ENCODE results near the gene ALOX12B. TPM values are rescaled to one million over a fixed set of nuclear protein-coding genes. Genes with fewer than 3 reads are reported as not detected.
"Not testable (repeated sequence)": the region's sequence is repeated elsewhere in the genome, so short reads cannot be mapped to it uniquely, and the experiment has no call there.

Gene ALOX12B
- total and polyA plus RNA-seq, 2 of the 13 experiments (the other 11 are each of a cell fraction or from before 2014, with no cell fraction given) = 0.13 TPM; not detected in 1

DNA sequence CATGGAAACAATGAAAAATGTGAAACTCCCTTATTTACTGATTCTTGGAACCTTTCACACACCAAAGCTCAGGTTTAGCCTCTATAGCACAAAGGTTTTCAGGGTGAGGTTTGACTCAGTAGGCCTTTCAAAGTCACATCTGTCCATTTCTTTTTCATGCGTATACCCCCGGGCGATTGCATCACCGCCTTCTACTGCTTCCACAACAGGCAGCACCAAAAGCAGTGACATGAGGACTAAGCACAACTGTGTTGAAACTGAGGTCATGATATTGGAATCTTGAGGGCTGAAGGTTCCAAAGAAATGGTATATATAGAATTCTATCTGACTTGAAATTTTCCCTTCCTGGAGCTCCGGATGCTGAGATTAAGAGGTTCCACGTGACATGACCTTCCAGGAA, 63.4 kb downstream of the ALOX12B start:
- POLR2A ChIA-PET; H3K4me3 ChIP-seq (replicated peaks in 1 of 3; ENCODE audit: insufficient read depth in 1 of 3, low read depth in 2 of 3, low read length in 3 of 3); H3K36me3 ChIP-seq (replicated peaks in 1 of 2; ENCODE audit: control insufficient read depth in 1 of 2, insufficient read depth in 2 of 2, low read length in 2 of 2); H3K4me2 ChIP-seq (ENCODE audit: low read depth, low read length); ATAC-seq; BruUV-seq (replicated peaks); intact Hi-C loops (cut with micrococcal nuclease; ENCODE audit: unreplicated experiment); CTCF ChIA-PET (ENCODE audit: low intra/inter-chr PET ratio, low total read pairs); DNase-seq (ENCODE audit: low spot score); H3K9me3 ChIP-seq (ENCODE audit: low read length); FAIRE-seq; H2AFZ ChIP-seq (ENCODE audit: low read length); in situ Hi-C loops (cut with HindIII; ENCODE audit: extremely low pct_ligation_motif_present, low pct_unique_long_range_greater_than_20kb); H3K79me2 ChIP-seq (ENCODE audit: insufficient read depth, low read length); H4K20me1 ChIP-seq (ENCODE audit: insufficient read depth, low read length); H3K9ac ChIP-seq (ENCODE audit: insufficient read depth, low read depth, low read length); H3K27ac ChIP-seq (ENCODE audit: extremely low read length, insufficient read depth, low read length): not testable (repeated sequence)
- H3K27me3 ChIP-seq (ENCODE audit: control insufficient read depth in 1 of 2, insufficient read depth in 2 of 2, low read length in 2 of 2) = peaks cover 0 to 45% of the 10 kb centered on the region in 2 experiments
- WGBS (ENCODE audit: low lambda C conversion rate) = 37% methylated on average over 6 of the region's 6 CpGs
- TF ChIP-seq CEBPB (IDR thresholded peaks at IDR 0.05; ENCODE audit: borderline replicate concordance, low read depth, low read length) = peak; percentile 61; the same call in 1 of the 2 replicates
- H3K4me1 ChIP-seq (ENCODE audit: insufficient read depth, low read length) = peaks cover 11% of the 10 kb centered on the region; the same call in 1 of the 2 replicates

Small RNA genes lying within 50 kb of the gene (microRNA-seq; reads per million reads assigned to microRNA genes)
- gene MIR4314 = not detected

Small RNA genes lying within 50 kb of the gene (small RNA-seq; reads per million reads assigned to genes)
- gene MIR4314 (ENCODE audit: insufficient read depth in 2 of 3, insufficient read length in 3 of 3, low read depth in 2 of 3, low replicate concordance in 1 of 3) = 0 reads per million in 3 experiments

Other genes with a start within 250 kb of the ALOX12B start
- 0.31 TPM in 1 of 2 replicates, not detected in the other for gene TMEM88, start 232.7 kb downstream of the ALOX12B start, total RNA-seq (2016; rRNA removed; fragmentation: Illumina TruSeq; extraction: Trizol)
- gene TMEM88, start 232.7 kb downstream of the ALOX12B start, polyA plus RNA-seq (2011; rRNA removed) = 0.66 and 0.84 TPM in 2 replicates
- gene NAA38, start 230.2 kb downstream of the ALOX12B start, total RNA-seq (2016; rRNA removed; fragmentation: Illumina TruSeq; extraction: Trizol) = 91.6 and 105 TPM in 2 replicates
- 43.9 and 46.9 TPM in 2 replicates for gene NAA38, start 230.2 kb downstream of the ALOX12B start, polyA plus RNA-seq (2011; rRNA removed)
- 17.0 and 21.4 TPM in 2 replicates for gene CYB5D1, start 229.7 kb downstream of the ALOX12B start, total RNA-seq (2016; rRNA removed; fragmentation: Illumina TruSeq; extraction: Trizol)
- 7.9 and 8.9 TPM in 2 replicates for gene CYB5D1, start 229.7 kb downstream of the ALOX12B start, polyA plus RNA-seq (2011; rRNA removed)
- gene CHD3, start 198.9 kb downstream of the ALOX12B start, total RNA-seq (2016; rRNA removed; fragmentation: Illumina TruSeq; extraction: Trizol) = 3.3 and 3.7 TPM in 2 replicates
- gene CHD3, start 198.9 kb downstream of the ALOX12B start, polyA plus RNA-seq (2011; rRNA removed) = 2.7 and 3.3 TPM in 2 replicates
- 0.20 and 0.38 TPM in 2 replicates for gene RNF227, start 171.4 kb downstream of the ALOX12B start, total RNA-seq (2016; rRNA removed; fragmentation: Illumina TruSeq; extraction: Trizol)
- gene RNF227, start 171.4 kb downstream of the ALOX12B start, polyA plus RNA-seq (2011; rRNA removed) = 0.79 and 0.94 TPM in 2 replicates
- gene KCNAB3, start 157.9 kb downstream of the ALOX12B start, total RNA-seq (2016; rRNA removed; fragmentation: Illumina TruSeq; extraction: Trizol) = 0.29 TPM in 1 of 2 replicates, not detected in the other
- gene KCNAB3, start 157.9 kb downstream of the ALOX12B start, polyA plus RNA-seq (2011; rRNA removed) = 0.88 and 0.95 TPM in 2 replicates
- 28.1 and 36.9 TPM in 2 replicates for gene TRAPPC1, start 155.8 kb downstream of the ALOX12B start, total RNA-seq (2016; rRNA removed; fragmentation: Illumina TruSeq; extraction: Trizol)
- 44.9 and 46.7 TPM in 2 replicates for gene TRAPPC1, start 155.8 kb downstream of the ALOX12B start, polyA plus RNA-seq (2011; rRNA removed)
- 13.3 and 24.1 TPM in 2 replicates for gene CNTROB, start 155.5 kb downstream of the ALOX12B start, total RNA-seq (2016; rRNA removed; fragmentation: Illumina TruSeq; extraction: Trizol)
- 21.2 and 24.3 TPM in 2 replicates for gene CNTROB, start 155.5 kb downstream of the ALOX12B start, polyA plus RNA-seq (2011; rRNA removed)
- not detected in 2 replicates for gene GUCY2D, start 85.1 kb downstream of the ALOX12B start, total RNA-seq (2016; rRNA removed; fragmentation: Illumina TruSeq; extraction: Trizol)
- not detected in 2 replicates for gene GUCY2D, start 85.1 kb downstream of the ALOX12B start, polyA plus RNA-seq (2011; rRNA removed)
- gene ALOX15B, start 48.7 kb downstream of the ALOX12B start, total RNA-seq (2016; rRNA removed; fragmentation: Illumina TruSeq; extraction: Trizol) = not detected in 2 replicates
- gene ALOX15B, start 48.7 kb downstream of the ALOX12B start, polyA plus RNA-seq (2011; rRNA removed) = not detected in 2 replicates
- not detected in 2 replicates for gene ALOXE3, start 30.8 kb upstream of the ALOX12B start, total RNA-seq (2016; rRNA removed; fragmentation: Illumina TruSeq; extraction: Trizol)
- 0.07 TPM in 1 of 2 replicates, not detected in the other for gene ALOXE3, start 30.8 kb upstream of the ALOX12B start, polyA plus RNA-seq (2011; rRNA removed)
- not detected in 2 replicates for gene HES7, start 36.4 kb upstream of the ALOX12B start, total RNA-seq (2016; rRNA removed; fragmentation: Illumina TruSeq; extraction: Trizol)
- gene HES7, start 36.4 kb upstream of the ALOX12B start, polyA plus RNA-seq (2011; rRNA removed) = not detected in 2 replicates
- 2.6 and 5.5 TPM in 2 replicates for gene PER1, start 64.7 kb upstream of the ALOX12B start, total RNA-seq (2016; rRNA removed; fragmentation: Illumina TruSeq; extraction: Trizol)
- 3.6 and 5.2 TPM in 2 replicates for gene PER1, start 64.7 kb upstream of the ALOX12B start, polyA plus RNA-seq (2011; rRNA removed)
- gene VAMP2, start 75.2 kb upstream of the ALOX12B start, total RNA-seq (2016; rRNA removed; fragmentation: Illumina TruSeq; extraction: Trizol) = 2.0 and 3.9 TPM in 2 replicates
- 17.2 and 19.6 TPM in 2 replicates for gene VAMP2, start 75.2 kb upstream of the ALOX12B start, polyA plus RNA-seq (2011; rRNA removed)
- 3.8 and 15.3 TPM in 2 replicates for gene TMEM107, start 88.7 kb upstream of the ALOX12B start, total RNA-seq (2016; rRNA removed; fragmentation: Illumina TruSeq; extraction: Trizol)
- gene TMEM107, start 88.7 kb upstream of the ALOX12B start, polyA plus RNA-seq (2011; rRNA removed) = 4.5 and 7.2 TPM in 2 replicates
- gene BORCS6, start 102.5 kb upstream of the ALOX12B start, total RNA-seq (2016; rRNA removed; fragmentation: Illumina TruSeq; extraction: Trizol) = 5.1 and 5.3 TPM in 2 replicates
- 2.0 and 3.2 TPM in 2 replicates for gene BORCS6, start 102.5 kb upstream of the ALOX12B start, polyA plus RNA-seq (2011; rRNA removed)
- gene AURKB, start 122.9 kb upstream of the ALOX12B start, total RNA-seq (2016; rRNA removed; fragmentation: Illumina TruSeq; extraction: Trizol) = 67.7 and 75.3 TPM in 2 replicates
- 21.8 and 29.5 TPM in 2 replicates for gene AURKB, start 122.9 kb upstream of the ALOX12B start, polyA plus RNA-seq (2011; rRNA removed)
- gene CTC1, start 160.3 kb upstream of the ALOX12B start, total RNA-seq (2016; rRNA removed; fragmentation: Illumina TruSeq; extraction: Trizol) = 5.4 and 7.2 TPM in 2 replicates
- 18.9 and 22.0 TPM in 2 replicates for gene CTC1, start 160.3 kb upstream of the ALOX12B start, polyA plus RNA-seq (2011; rRNA removed)
- gene PFAS, start 161.6 kb upstream of the ALOX12B start, total RNA-seq (2016; rRNA removed; fragmentation: Illumina TruSeq; extraction: Trizol) = 42.8 and 58.2 TPM in 2 replicates
- gene PFAS, start 161.6 kb upstream of the ALOX12B start, polyA plus RNA-seq (2011; rRNA removed) = 45.7 and 49.4 TPM in 2 replicates
- gene RANGRF, start 201.0 kb upstream of the ALOX12B start, total RNA-seq (2016; rRNA removed; fragmentation: Illumina TruSeq; extraction: Trizol) = 18.6 and 21.3 TPM in 2 replicates
- gene RANGRF, start 201.0 kb upstream of the ALOX12B start, polyA plus RNA-seq (2011; rRNA removed) = 40.7 and 48.4 TPM in 2 replicates
- gene SLC25A35, start 207.7 kb upstream of the ALOX12B start, total RNA-seq (2016; rRNA removed; fragmentation: Illumina TruSeq; extraction: Trizol) = 0.28 and 0.91 TPM in 2 replicates
- 1.1 and 1.8 TPM in 2 replicates for gene SLC25A35, start 207.7 kb upstream of the ALOX12B start, polyA plus RNA-seq (2011; rRNA removed)
- gene ARHGEF15, start 222.5 kb upstream of the ALOX12B start, total RNA-seq (2016; rRNA removed; fragmentation: Illumina TruSeq; extraction: Trizol) = not detected in 2 replicates
- not detected in 2 replicates for gene ARHGEF15, start 222.5 kb upstream of the ALOX12B start, polyA plus RNA-seq (2011; rRNA removed)

Data from HepG2 (cell line).